ENCODE data around the gene COG5.

DNA sequence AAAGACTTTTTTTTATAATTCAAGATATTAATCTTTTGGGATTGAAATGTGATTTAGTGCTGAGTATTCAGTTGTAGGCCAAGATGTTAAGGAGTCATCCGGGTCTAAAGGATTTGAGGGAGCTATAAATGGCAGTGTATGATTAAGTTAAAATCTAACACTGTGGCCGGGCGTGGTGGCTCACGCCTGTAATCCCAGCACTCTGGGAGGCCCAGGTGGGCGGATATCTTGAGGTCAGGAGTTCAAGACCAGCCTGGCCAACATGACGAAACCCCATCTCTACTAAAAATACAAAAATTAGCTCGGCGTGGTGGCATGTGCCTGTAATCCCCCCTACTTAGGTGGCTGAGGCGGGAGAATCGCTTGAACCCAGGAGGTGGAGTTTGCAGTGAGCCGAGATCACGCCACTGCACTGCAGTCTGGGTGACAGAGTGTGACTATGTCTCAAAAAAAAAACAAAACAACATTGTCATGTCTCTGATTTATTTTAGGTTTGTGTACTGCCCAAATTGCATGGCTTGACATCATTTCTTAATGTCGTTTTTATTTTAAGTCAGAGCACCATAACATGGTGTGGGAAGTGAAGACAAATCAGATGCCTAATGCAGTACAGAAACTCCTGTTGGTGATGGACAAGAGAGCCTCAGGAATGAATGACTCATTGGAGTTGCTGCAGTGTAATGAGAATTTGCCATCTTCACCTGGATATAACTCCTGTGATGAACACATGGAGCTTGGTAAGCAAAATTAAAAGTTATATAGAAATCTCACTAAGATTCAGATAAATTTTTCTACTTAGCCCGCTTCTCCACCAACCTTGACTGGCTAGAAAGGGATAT lies 384.2 kb downstream of the COG5 start:
- TF ChIP-seq, protein P1, sequence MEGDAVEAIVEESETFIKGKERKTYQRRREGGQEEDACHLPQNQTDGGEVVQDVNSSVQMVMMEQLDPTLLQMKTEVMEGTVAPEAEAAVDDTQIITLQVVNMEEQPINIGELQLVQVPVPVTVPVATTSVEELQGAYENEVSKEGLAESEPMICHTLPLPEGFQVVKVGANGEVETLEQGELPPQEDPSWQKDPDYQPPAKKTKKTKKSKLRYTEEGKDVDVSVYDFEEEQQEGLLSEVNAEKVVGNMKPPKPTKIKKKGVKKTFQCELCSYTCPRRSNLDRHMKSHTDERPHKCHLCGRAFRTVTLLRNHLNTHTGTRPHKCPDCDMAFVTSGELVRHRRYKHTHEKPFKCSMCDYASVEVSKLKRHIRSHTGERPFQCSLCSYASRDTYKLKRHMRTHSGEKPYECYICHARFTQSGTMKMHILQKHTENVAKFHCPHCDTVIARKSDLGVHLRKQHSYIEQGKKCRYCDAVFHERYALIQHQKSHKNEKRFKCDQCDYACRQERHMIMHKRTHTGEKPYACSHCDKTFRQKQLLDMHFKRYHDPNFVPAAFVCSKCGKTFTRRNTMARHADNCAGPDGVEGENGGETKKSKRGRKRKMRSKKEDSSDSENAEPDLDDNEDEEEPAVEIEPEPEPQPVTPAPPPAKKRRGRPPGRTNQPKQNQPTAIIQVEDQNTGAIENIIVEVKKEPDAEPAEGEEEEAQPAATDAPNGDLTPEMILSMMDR (IDR thresholded peaks at IDR 0.05): no peak
- TF ChIP-seq POLR2A (IDR thresholded peaks at IDR 0.05): no peak

All from heart left ventricle (tissue), 13 donors.